ENCODE measurements around the gene STK16.
"Not testable (repeated sequence)": the region's sequence is repeated elsewhere in the genome, so short reads cannot be mapped to it uniquely, and the experiment has no call there.

Gene STK16

GRCh38 chr2:219285894-219286425, 40.7 kb downstream of the STK16 start:
- no peak for DNase-seq (ENCODE audit: low read depth, low spot score)
- POLR2A ChIA-PET: interaction anchor here (0.7 to 2.0 kb wide), 3 partner anchors 9 to 160 kb away, joined by 3 to 7 read pairs (median 3); no protein-coding TSS in a partner anchor
- H3K4me3 ChIP-seq (ENCODE audit: low read depth, low read length): no peak overlapping the region; the same call in 1 of the 2 replicates
- CTCF ChIA-PET: interaction anchor here (3.0 to 22.1 kb wide), 3 partner anchors 8 to 126 kb away, joined by 9 to 691 read pairs (median 691); partner anchors contain the start of genes DNAJB2 and NHEJ1
- TF ChIP-seq, protein P1, sequence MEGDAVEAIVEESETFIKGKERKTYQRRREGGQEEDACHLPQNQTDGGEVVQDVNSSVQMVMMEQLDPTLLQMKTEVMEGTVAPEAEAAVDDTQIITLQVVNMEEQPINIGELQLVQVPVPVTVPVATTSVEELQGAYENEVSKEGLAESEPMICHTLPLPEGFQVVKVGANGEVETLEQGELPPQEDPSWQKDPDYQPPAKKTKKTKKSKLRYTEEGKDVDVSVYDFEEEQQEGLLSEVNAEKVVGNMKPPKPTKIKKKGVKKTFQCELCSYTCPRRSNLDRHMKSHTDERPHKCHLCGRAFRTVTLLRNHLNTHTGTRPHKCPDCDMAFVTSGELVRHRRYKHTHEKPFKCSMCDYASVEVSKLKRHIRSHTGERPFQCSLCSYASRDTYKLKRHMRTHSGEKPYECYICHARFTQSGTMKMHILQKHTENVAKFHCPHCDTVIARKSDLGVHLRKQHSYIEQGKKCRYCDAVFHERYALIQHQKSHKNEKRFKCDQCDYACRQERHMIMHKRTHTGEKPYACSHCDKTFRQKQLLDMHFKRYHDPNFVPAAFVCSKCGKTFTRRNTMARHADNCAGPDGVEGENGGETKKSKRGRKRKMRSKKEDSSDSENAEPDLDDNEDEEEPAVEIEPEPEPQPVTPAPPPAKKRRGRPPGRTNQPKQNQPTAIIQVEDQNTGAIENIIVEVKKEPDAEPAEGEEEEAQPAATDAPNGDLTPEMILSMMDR (IDR thresholded peaks at IDR 0.05; ENCODE audit: insufficient read depth, low read length, missing control alignments): no peak

DNA sequence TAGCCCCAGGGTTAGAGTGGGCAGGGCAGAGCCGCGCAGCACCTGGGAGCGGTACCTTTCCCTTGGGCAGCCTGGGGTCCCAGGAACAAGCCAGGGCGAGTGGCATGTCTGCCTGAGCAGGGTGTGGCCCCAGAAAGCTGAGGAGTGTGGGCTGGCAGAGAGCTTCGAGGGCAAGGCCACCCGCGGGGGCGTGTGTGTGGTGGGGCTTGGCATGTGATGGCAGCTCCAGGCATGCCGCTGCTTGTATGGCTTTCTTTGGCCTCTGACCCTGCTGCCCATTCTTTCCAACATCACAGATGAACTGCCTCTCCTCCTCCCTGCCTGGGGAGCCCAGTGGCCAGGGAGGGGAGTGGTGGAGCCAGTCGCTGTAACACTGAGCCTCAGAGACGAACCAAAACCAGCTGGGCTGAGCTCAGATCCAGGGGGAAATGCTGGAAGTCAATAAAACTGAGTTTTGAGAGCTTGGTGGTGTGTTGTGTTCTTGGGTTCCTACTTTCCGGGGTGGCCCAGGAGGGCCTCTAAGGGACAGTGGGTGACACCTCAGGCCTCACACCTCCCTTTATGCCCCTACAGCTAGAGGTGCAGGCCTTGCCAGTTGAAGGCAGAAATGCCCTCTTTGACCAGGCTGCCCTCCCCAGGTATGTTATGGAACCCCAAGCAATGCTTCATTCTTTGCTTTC, 41.3 kb downstream of the STK16 start:
- DNase-seq (ENCODE audit: low read depth, low spot score): no peak
- H3K4me3 ChIP-seq (ENCODE audit: low read depth, low read length): no peak overlapping the region
- TF ChIP-seq, protein P1 (IDR thresholded peaks at IDR 0.05; ENCODE audit: insufficient read depth, low read length, missing control alignments): no peak
- ChIA-PET POLR2A (interaction anchor here (0.7 to 2.0 kb wide), 3 partner anchors 8 to 160 kb away, joined by 3 to 7 read pairs (median 3); no protein-coding TSS in a partner anchor), CTCF (interaction anchor here (1.4 to 22.1 kb wide), 4 partner anchors 8 to 127 kb away, joined by 3 to 691 read pairs (median 350); partner anchors contain the start of genes DNAJB2 and NHEJ1)

DNA sequence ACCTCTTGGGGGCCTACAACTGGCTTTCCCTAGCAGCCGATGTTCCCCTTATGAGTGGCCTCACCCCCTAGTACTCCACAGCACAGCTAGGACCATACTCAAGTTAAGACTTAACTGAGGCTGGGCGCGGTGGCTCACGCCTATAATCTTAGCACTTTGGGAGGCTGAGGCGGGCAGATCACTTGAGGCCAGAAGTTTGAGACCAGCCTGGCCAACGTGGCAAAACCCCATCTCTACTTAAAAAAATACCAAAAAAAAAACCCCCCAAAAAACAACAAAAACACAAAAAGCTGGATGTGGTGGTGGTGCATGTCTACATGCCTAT, 41.8 kb downstream of the STK16 start:
- H3K4me3 ChIP-seq (ENCODE audit: low read depth, low read length); DNase-seq (ENCODE audit: low read depth, low spot score); POLR2A ChIA-PET: not testable (repeated sequence)
- CTCF ChIA-PET: interaction anchor here (1.4 to 22.1 kb wide), 3 partner anchors 7 to 70 kb away, joined by 3 to 691 read pairs (median 691); partner anchors contain the start of gene DNAJB2

GRCh38 chr2:219287580-219288265, 42.4 kb downstream of the STK16 start:
- TF ChIP-seq, protein P1 (IDR thresholded peaks at IDR 0.05; ENCODE audit: insufficient read depth, low read length, missing control alignments): no peak
- H3K4me3 ChIP-seq (ENCODE audit: low read depth, low read length): no peak overlapping the region
- ChIA-PET CTCF (interaction anchor here (1.4 to 22.1 kb wide), 4 partner anchors 7 to 70 kb away, joined by 3 to 691 read pairs (median 418); partner anchors contain the start of genes DNAJB2 and PTPRN), POLR2A (interaction anchor here (1.3 kb wide), 1 partner anchor 9 kb away, joined by 4 read pairs; the partner anchor contains the start of gene DNAJB2)
- DNase-seq (ENCODE audit: low read depth, low spot score): no peak

DNA sequence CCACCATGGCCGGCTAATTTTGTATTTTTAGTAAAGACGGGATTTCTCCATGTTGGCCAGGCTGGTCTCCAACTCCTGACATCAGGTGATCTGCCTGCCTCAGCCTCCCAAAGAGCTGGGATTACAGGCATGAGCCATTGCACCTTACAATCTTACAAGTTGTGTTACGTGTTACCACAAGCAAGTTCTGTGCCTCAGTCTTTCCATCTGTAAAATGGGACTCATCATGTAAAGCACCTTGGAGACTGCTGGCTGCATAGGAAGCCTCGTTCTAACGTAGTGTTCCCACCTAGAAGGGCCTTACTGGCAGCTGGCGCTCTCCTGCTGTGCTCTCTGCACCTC, 43.9 kb downstream of the STK16 start:
- CTCF ChIA-PET: interaction anchor here (8.0 to 22.1 kb wide), 3 partner anchors 12 to 116 kb away, joined by 145 to 691 read pairs (median 154); partner anchors contain the start of genes CNPPD1, DNAJB2, PTPRN and SLC23A3
- DNase-seq (ENCODE audit: low read depth, low spot score): no peak
- no peak overlapping the region; the same call in 1 of the 2 replicates for H3K4me3 ChIP-seq (ENCODE audit: low read depth, low read length)
- POLR2A ChIA-PET: interaction anchor here (1.3 kb wide), 1 partner anchor 10 kb away, joined by 4 read pairs; the partner anchor contains the start of gene DNAJB2
- TF ChIP-seq, protein P1 (IDR thresholded peaks at IDR 0.05; ENCODE audit: insufficient read depth, low read length, missing control alignments): no peak

DNA sequence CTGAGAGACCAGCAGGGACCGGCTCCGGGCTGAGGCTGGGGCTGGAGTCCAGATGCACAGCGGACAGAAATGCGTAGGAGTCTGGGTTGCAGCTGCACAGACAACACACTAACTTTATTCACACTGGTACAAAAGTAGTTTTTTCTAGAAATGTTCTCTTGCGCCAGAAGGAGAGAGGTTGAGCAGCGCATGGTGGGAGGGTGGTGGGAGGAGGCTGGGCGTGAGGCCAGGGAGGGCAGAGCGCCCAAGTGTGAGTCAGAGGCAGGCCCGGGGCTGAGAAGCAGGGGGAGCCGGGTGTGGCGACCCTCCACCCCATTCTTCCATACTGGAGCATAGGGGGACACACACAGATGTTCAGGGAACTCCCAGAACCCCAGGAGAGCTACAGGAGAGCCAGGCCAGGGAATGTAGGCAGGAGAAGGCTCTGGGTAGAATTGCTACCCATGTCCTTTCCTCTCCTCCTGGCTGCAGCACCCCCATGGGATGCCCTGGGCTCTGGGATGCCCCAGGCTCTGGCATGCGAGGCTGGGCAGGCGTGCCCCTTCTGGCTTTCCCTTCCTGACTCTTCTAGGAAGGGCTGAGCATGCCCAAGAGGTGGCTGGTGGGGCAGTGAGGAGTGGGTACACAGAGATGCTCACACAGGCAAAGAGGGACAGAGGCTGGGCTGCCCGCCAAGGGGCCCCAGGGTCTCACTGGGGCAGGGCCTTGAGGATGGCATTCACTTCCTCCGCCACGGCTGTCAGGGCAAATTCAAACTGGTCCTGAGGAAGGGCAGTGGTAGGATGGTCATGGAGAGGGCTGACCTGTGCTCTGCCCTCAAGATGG, 44.5 kb downstream of the STK16 start:
- TF ChIP-seq, protein P1 (IDR thresholded peaks at IDR 0.05; ENCODE audit: insufficient read depth, low read length, missing control alignments): no peak
- ChIA-PET POLR2A (interaction anchor here (0.8 to 1.6 kb wide), 2 partner anchors 10 to 113 kb away, joined by 3 read pairs; partner anchors contain the start of genes CNPPD1 and DNAJB2), CTCF (interaction anchor here (1.3 to 22.1 kb wide), 6 partner anchors 13 to 134 kb away, joined by 4 to 691 read pairs (median 150); partner anchors contain the start of genes CNPPD1, DNAJB2, NHEJ1 and PTPRN)
- no peak overlapping the region; the same call in 1 of the 2 replicates for H3K4me3 ChIP-seq (ENCODE audit: low read depth, low read length)
- DNase-seq (ENCODE audit: low read depth, low spot score): peak; percentile 42
